Stromal cell of bone marrow (primary cell): ENCODE results near the gene GFOD2.

Experiments used
- DNase-seq: peaks from one replicate; pipeline ENCODE4 v3.0.0-alpha.2; 2012; ENCODE audit warnings: low read depth

Gene GFOD2

DNA sequence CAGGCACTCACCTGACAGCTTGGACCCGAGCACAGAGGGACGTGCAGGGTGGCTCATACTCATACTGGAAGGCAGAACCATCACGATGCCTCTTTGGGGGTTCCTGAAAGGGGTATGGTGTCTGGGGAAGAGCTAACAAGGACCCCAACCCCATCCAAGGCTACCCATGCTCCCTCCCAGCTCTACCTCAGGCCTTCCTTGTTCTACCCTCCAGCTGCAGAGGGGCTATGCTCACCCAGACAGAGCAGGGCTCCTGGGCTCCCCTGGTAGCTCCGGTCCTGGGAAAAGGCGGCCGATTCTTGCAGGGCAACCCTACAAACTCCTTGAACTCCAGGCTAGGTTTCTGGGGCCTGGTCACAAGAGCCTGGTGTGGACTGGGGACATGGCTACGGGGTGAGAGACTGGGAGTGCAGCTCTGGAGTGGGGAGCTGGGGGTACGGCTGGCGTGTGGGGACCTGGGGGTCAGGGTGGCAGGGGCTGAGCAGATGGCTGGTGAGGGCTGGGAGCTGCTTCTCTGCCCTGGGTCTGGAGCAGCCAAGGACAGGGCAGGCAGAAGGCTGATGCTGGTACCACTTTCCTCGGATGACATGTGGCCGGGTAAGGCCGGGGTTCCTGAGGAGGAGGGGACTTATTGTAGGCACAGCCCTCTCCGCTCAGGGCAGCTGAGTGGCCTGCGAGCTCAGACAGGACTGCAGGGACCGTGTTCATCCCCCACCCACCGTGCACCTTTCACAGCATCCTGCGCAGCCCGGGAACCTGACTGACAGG is 61.2 kb downstream of the GFOD2 start:
- no peak for DNase-seq

DNA sequence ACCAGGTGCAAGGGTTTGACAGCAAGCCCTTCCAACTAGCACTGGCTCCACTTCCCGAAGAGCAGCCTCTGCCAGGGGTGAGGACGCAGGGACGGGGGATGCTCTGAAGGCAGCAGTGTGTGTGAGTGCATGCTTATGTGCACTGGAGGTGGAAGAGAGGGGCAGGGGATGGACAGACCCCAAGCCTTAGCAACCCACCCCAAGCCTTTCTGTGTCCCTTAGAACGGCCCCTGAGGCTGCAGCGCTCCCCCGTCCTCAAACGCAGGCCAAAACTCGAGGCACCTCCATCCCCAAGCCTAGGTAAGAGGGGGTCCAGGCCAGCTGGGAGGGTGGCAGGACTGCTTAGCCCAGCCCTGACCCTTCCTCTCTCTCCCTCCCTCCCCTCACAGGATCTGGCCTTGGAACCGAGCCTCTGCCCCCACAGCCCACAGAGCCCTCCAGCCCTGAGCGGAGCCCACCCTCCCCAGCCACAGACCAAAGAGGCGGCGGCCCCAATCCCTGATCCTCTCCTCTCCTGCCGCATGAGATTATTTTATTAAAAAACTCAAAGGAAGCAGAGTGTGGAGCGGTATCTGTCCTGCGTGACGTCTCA is 62.0 kb downstream of the GFOD2 start:
- no peak for DNase-seq

DNA sequence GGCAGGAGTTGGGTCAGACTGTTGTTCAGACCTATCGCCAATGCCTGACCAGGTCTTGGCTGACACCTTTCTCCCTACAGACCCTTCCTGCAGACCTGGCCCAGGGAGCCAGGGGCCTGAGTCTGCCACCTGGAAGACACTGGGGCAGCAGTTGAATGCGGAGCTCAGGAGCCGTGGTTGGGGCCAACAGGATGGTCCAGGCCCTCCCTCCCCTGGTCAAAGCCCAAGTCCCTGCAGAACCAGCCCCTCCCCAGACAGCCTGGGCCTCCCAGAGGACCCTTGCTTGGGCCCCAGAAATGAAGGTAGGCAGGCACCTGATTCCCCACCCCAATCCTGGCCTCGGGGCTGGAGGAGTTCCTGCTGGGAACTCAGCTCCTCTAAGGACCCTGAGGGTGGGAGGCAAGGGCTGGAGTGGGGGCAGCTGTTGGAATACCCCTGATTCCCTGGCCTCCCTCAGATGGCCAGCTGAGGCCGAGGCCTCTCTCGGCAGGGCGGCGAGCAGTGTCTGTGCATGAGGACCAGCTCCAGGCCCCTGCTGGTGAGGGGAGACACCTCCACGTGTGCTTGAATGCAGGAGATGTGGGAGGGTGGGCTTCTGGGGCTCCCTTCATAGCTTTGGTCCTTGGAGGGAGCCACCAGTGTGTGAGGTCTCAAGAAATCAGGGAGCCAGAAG is 62.6 kb downstream of the GFOD2 start:
- DNase-seq: no peak

DNA sequence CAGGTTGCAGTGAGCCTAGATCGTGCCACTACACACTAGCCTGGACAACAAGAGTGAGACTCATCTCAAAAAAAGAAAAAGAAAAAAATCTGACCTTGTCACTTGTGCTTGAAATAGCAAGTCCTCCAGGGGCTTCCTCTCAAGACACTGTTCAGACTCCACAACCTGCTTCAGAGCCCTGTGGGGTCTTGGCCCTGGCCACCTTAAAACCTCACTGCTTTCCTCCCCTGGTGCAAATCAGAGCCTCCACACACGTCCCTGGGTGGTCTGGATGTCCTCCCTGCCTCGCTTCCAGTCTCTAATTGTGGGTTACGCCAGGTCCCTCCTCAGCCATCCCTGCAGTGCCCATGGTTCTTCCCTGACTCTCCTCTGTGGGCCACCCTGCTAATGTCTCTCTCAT is 63.8 kb downstream of the GFOD2 start:
- DNase-seq: no peak

DNA sequence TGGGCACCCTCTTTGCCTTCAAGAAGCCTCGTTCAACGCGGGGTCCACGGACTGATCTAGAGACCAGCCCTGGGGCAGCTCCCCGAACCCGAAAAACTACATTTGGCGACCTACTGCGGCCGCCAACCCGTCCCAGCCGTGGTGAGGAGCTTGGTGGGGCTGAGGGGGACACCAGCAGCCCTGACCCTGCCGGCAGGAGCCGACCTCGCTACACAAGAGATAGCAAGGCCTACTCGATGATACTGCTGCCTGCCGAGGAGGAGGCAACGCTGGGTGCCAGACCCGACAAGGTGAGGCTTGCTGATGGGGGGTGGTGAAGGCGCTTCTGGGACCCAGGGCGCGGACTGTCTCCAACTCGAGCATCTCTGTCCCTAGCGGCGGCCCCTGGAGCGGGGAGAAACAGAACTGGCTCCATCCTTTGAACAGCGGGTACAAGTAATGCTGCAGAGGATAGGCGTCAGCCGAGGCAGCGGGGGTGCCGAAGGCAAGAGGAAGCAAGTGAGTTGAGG is 64.7 kb downstream of the GFOD2 start:
- DNase-seq: no peak

DNA sequence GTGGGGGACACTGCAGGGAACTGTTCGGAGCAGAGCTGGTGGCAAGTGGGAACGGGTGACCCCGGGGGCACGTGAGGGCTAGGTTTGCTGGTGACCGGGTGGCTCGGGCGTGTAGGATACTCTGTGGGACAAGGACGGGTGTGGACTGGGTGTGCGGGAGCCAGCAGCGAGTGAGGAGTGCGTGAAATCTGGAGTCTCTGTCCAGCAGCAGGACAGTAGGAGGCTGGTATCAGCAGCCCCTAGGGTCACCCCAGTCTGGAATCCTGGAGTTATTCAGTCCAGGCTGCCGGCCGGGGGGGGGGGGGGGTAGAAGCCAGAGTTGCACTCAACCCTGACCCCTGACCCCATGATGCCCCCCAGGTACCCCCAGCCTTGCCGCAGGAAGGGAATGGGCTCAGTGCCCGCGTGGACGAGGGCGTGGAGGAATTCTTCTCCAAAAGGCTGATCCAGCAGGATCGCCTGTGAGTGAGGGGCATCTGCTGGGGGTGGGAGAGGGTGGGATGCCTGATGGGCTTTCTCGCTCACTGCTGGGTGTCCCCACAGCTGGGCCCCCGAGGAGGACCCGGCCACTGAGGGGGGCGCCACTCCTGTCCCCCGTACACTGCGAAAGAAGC is 65.2 kb downstream of the GFOD2 start:
- DNase-seq: no peak

DNA sequence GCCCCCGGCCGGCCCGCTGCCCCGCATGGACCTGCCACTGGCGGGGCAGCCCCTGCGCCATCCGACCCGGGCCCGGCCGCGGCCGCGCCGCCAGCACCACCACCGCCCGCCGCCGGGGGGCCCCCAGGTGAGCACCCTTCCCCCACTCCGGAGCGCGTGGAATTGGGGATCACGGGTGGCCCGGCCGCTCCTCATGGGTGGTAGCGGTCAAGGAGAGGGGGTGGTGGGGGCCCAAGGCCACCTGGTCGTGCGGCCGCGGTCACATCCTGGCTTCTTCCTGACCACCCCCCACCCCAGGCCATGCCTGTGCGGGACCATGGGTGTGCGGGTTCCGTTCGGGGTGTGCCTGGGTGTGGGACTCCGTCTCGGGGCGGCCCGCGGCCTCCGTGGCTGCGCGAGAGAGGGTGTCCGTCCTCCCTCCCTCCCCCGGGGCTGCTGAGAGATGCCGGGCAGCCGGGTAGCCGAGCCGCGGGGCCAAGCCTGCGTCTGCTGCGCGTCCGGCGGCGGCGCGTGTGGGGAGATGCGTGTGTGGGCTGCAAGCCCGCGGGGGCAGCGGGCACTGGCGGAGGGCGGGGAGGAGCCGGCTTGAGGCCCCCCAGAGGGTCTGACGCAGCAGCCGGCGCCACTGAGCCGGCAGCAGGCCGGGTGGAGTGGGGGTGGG is 65.9 kb downstream of the GFOD2 start:
- no peak for DNase-seq

- no peak for DNase-seq
These were observed 66.5 kb downstream of the GFOD2 start for GRCh38 chr16:67652578-67653127.

DNA sequence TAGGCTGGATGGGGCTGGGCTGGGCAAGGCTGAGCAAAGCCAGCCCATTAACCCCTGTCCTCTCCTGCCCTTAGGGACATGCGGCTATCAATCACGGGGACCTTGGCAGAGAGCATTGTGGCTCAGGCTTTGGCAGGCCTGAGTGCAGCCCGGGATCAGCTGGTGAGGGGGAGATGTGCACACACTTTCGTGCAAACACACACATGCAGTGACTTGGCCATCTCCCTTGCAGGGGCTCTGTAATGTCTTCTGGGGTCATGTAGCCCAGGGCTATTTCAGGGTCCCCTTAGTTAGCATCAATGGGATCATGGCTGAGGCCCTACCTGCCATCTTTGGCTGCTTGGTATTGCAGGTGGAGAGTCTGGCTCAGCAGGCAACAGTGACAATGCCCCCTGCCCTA is 67.3 kb downstream of the GFOD2 start:
- no peak for DNase-seq

DNA sequence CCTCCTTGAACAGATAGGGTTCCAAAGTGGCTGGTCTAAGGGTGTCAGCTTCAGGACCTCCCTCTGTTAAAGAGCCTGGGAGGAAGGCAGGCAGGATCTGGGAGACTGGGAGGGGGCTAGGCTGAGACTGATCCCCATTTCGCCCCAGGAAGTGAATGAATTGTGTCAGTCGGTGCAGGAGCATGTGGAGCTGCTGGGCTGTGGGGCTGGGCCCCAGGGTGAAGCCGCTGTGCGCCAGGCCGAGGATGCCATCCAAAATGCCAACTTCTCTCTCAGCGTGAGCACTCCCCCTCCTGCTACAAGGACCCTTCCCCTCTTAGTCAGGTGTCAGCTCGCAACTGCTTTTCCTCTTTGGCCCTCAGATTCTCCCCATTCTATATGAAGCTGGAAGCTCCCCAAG is 68.1 kb downstream of the GFOD2 start:
- DNase-seq: no peak

DNA sequence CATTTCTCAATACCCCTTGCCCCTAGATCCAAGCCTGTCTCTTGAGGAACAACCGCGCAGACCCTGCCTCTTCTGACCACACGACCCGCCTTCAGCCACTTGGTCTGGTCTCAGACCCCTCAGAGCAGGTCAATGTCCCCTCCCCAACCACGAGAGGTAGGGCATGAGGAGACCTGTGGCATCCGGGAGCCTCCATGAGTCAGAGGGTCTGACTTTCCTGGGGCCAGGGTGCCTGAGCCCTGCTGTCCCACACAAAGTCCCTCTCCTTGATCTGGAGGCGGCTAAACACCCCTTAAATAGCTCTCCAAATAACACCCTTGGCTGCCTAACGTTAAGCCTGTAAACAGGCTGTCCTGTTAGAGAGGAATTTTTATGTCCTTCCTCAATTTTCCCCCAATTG is 69.1 kb downstream of the GFOD2 start:
- DNase-seq: no peak

DNA sequence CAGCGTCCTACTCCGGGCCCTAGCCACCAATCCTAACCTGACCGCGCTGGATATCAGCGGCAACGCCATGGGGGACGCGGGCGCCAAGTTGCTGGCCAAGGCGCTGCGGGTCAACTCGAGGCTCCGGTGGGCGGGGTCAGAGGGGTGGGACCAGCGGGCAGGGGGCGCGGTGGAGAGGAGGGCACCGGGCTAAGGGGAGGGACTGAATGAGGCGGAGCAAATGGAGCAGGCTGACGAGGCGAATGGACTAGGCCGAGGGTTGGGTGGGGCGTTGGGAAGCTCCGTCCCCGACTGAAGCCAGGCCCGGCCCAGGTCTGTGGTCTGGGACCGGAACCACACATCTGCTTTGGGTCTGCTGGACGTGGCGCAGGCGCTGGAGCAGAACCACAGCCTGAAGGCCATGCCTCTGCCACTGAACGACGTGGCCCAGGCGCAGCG is 69.6 kb downstream of the GFOD2 start:
- no peak for DNase-seq

DNA sequence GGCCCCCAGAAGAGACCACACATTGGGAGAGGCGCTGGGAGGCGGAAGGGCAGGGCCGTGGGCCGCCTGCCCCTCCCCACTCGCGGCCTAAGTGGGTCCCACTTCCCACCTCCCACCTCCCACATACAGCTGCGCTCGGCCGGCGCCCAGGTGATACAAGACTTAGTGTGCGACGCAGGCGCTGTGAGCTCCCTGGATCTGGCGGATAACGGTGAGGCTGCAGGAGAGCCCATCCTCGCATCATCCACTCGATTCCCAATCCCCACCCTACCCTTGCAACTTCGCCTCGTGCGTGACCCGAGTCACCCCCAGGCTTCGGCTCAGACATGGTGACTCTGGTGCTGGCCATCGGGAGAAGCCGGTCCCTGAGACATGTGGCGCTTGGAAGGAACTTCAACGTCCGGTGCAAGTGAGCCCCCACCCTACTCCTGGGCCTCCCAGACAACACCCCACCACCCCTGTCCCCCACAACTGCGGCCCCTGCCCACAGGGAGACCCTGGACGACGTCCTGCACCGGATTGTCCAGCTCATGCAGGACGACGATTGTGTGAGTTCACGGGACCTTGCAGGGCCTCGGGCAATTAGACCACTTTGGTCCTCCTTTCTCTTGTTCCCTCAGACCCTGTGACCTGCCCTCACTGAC is 70.2 kb downstream of the GFOD2 start:
- DNase-seq: no peak

- no peak for DNase-seq
These were observed 70.9 kb downstream of the GFOD2 start for GRCh38 chr16:67648088-67648763.

GRCh38 chr16:67647681-67648080 is 71.4 kb downstream of the GFOD2 start:
- DNase-seq: no peak

- no peak for DNase-seq
These were observed 71.9 kb downstream of the GFOD2 start for GRCh38 chr16:67647111-67647651.

DNA sequence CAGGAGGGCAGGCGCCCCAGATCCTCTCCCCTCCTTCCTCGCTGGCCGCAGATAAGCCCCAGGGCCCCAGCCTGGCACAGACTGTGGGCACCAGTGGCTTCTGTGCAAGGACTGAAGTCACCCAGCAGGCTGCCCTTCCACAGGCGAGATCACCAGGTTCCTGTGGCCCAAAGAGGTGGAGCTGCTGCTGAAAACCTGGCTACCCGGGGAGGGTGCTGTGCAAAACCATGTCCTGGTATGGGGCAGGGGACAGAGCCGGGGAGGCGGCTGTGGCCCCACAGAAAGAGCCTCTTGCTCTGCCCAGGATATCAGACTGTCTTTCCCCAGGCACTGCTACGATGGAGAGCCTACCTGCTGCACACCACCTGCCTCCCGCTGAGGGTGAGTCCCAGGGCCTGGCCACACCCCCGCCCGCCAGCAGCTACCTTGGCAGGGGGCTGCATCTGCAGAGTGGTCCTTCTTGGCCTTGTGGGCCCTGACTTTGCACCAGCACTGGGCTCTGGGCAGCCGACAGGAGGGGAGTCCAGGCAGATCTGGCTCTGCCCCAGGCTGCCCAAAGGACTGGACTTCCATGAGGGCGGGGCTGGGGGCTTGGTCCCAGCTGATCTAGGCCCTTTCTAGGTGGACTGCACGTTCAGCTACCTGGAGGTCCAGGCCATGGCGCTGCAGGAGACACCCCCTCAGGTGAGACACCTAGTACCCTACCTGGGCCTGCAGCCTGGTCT is 73.6 kb downstream of the GFOD2 start:
- DNase-seq: no peak

DNA sequence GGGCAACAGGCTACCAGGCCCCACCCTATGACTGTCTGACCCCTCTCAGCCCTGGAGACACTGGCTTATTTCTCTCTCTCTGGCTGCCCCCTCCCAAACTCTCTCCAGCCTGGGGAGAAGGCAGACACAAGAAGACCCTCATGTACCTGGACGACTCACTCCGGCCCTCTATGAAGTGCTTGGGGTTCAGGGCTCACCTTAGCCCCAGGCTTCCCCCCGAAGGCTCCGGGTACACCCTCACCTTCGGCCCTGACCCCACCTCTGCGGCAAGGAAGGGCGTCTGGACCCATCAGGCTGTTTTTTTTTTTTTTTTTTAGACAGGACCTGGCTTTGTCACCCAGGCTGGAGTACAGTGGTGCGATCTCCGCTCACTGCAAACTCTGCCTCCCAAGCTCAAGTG is 75.1 kb downstream of the GFOD2 start:
- no peak for DNase-seq

DNA sequence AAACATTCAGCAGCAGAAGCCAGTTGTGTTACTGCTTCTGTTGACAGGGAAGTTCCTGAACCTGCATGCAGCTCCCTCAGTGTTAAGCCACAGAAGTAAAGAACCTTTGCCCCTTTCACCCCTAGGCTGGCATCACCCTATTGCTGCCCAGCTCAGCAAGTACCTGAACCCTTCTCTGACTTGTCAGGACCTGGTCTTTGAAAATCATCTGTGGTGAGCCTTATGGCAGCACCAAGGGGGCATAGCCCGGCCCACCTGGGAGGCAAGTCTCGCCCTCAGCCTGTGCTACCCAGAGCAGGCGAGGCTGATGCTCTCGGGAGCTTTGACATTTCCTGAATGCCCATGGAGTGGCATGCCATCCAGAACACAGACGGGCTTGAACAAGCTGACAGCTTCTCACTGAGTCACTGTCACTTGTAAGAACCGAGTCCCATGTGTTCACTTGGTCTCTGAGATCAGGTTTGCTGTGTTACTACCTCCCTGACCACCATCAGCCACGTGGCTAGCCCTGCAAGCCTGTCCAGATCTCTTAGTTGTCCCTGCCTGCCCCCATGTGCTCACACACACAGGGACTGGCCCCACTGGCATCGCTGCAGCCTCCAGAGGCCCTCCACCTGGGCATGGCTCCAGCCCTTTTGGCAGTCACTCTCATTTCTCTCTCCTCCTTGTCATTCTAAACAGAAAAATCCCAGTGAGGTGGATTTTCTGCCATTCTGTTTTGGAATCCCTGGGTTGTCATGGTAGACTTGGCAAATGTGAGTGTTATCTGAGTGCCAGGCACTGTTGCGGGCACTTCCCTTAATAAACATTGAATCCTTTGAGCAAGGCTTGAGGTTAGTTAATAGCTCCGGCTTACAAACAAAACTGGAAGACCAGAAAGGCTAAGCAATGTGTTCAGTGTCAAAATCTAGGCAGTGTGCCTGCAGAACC is 77.1 kb downstream of the GFOD2 start:
- peak; percentile 22 for DNase-seq
